Vagina (tissue), 2 donors: ENCODE data around the gene VRK1. TPM values are rescaled to one million over a fixed set of nuclear protein-coding genes. Genes with fewer than 3 reads are reported as not detected.

Experiments used
- DNase-seq, 2 donors: peaks; one replicate each; pipeline ENCODE4 v3.0.0-alpha.2; 2017; ENCODE audit errors: extremely low spot score in 2 of 2
- H3K27ac ChIP-seq: fragments of 200-600 bp; sonication (generic); one replicate; pipeline ENCODE4 v1.5.1; 2019
- H3K27me3 ChIP-seq: fragments of 200-600 bp; sonication (generic); one replicate; pipeline ENCODE4 v1.5.1; 2019
- H3K36me3 ChIP-seq, 2 donors: fragments of 200-600 bp; sonication (generic); one replicate each; pipeline ENCODE4 v1.5.1; 2017 to 2019
- H3K4me1 ChIP-seq: fragments of 200-600 bp; sonication (generic); one replicate; pipeline ENCODE4 v1.5.1; 2019
- H3K4me3 ChIP-seq, 2 donors: fragments of 200-600 bp; sonication (generic); 1 replicate in 1 of 2; 2 replicates in 1 of 2; pipeline ENCODE4 v1.5.1; 2016 to 2019
- H3K9me3 ChIP-seq: fragments of 200-600 bp; sonication (generic); one replicate; pipeline ENCODE4 v1.5.1; 2019
- POLR2A ChIP-seq, 2 donors: fragments of 450-650 bp; IDR thresholded peaks; one replicate each; pipeline ENCODE4 v1.6.1; 2017; ENCODE audit warnings: antibody characterized with exemption in 2 of 2, mild to moderate bottlenecking in 2 of 2, moderate library complexity in 2 of 2
- POLR2AphosphoS5 ChIP-seq, 2 donors: sonication (generic); formaldehyde crosslinking; IDR thresholded peaks; one replicate each; pipeline ENCODE4 v1.9.0; 2017; ENCODE audit warnings: antibody characterized with exemption in 2 of 2, mild to moderate bottlenecking in 2 of 2, low read depth in 1 of 2; ENCODE audit not compliant: insufficient read depth in 1 of 2
- intact Hi-C: fragments of 100-400 bp; cut with DNase I; formaldehyde crosslinking; loops from one replicate; pipeline ENCODE4 v1.15.1; 2023
- total RNA-seq: library from RNA; depleted of rRNA; stranded (reverse); fragments of >200 nt; gene quantifications from one replicate; pipeline ENCODE4 v1.2.3, GENCODE V29; 2016
- TF ChIP-seq, protein P1 (sequence below), 3 experiments: fragments of 450-650 bp in 2 of 3; fragments of 200-600 bp in 1 of 3; sonication (generic) in 1 of 3; IDR thresholded peaks; one replicate each; pipeline ENCODE4 v1.5.1; 2017 to 2019; ENCODE audit warnings: antibody characterized with exemption in 3 of 3, mild to moderate bottlenecking in 2 of 3, moderate library complexity in 2 of 3

Gene VRK1
- total RNA-seq, 1 donor from 2014 or later: 10.1 TPM

DNA sequence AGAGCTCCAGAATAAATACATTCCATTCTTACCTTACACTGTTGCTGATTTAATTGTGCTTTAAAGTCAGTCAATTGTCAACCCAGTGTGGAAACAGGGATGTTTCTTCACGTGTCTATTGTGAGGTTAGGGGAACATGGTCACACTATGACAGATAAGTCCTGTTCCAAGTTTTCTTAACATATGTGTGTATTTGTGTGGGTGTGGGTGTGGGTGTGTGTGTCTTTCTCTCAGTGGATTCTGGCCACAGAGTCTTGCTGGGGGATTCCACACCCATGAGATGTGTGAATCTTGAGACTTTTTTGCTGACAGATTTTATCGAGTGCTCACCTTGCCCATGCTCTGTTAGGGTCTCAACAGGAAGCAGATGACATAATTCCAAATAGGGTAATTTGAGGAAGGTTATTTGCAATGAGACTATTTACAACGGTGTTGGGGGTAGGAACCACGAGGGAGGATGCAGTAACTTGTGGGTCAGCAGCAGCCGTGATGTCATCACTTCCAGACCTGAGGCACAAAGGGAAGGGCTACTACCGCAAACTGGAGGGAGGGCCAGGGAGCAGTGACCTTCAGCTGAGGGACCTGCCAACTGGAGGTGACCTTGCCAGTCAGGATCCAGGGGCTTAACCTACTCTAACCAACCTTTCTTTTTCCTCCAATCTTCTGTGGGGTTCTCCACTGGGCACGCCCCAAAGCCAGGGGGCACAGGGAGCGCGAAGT, 1.9 kb upstream of the VRK1 start:
- TF ChIP-seq, protein P1, sequence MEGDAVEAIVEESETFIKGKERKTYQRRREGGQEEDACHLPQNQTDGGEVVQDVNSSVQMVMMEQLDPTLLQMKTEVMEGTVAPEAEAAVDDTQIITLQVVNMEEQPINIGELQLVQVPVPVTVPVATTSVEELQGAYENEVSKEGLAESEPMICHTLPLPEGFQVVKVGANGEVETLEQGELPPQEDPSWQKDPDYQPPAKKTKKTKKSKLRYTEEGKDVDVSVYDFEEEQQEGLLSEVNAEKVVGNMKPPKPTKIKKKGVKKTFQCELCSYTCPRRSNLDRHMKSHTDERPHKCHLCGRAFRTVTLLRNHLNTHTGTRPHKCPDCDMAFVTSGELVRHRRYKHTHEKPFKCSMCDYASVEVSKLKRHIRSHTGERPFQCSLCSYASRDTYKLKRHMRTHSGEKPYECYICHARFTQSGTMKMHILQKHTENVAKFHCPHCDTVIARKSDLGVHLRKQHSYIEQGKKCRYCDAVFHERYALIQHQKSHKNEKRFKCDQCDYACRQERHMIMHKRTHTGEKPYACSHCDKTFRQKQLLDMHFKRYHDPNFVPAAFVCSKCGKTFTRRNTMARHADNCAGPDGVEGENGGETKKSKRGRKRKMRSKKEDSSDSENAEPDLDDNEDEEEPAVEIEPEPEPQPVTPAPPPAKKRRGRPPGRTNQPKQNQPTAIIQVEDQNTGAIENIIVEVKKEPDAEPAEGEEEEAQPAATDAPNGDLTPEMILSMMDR (IDR thresholded peaks at IDR 0.05): no peak
- no peak for TF ChIP-seq POLR2A (IDR thresholded peaks at IDR 0.05)
- no peak for TF ChIP-seq POLR2AphosphoS5 (IDR thresholded peaks at IDR 0.05; ENCODE audit: insufficient read depth in 1 of 2, low read depth in 1 of 2)
- Histone ChIP-seq H3K36me3 (no peaks in the 10 kb centered on the region), H3K4me3 (no peak overlapping the region), H3K27me3 (no peaks in the 10 kb centered on the region), H3K27ac (no peak overlapping the region), H3K9me3 (no peaks in the 10 kb centered on the region), H3K4me1 (peaks cover 9% of the 10 kb centered on the region)
- intact Hi-C loops: no loop called here
- DNase-seq: no peak

DNA sequence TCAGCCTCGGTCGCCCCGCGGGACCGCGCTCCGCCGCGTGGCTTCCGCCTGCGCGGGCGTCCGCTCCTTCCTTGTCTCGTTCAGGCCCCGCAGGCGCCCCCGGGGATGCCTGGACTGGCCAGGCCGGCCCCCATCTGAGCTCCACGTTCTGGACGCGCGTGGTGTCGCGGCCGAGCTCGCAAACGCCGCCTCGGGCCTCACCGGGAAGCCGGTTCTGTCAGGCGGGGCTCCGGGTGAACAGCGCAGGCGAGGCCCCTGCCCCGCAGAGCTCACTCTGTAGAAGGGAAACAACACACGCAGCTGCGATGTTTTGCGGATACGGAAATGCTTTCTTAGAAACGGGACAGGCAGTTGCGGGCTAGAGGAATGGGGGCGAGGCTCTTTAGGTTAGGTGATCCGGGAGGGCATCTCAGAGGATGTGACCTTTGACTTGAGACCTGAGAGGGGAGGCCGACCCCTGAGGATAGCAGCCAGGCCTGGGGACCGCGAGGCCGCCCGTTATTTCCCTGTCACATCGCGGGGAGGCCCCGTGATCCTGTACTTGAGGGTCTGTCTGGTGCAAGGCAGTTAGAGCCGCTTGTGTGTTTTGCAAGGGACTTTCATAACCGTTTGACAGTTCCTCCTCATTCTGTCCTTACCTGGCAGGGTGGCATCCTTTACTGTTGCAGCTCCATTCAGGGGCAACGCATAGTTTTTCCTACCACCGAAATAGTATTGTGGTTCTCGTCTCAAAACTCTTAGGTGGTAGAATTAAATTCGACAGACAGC, 584 bp downstream of the VRK1 start:
- TF ChIP-seq, protein P1 (IDR thresholded peaks at IDR 0.05): no peak
- TF ChIP-seq POLR2AphosphoS5 (IDR thresholded peaks at IDR 0.05; ENCODE audit: insufficient read depth in 1 of 2, low read depth in 1 of 2) (no peak), POLR2A (IDR thresholded peaks at IDR 0.05) (no peak)
- no peak for DNase-seq
- peaks cover 9% of the 10 kb centered on the region for H3K4me1 ChIP-seq
- H3K4me3 ChIP-seq: peak overlapping the region; percentile 78 to 91
- no peaks in the 10 kb centered on the region for H3K27me3 ChIP-seq
- H3K9me3 ChIP-seq: no peaks in the 10 kb centered on the region
- H3K36me3 ChIP-seq: no peaks in the 10 kb centered on the region
- intact Hi-C loops: no loop called here
- no peak overlapping the region for H3K27ac ChIP-seq

DNA sequence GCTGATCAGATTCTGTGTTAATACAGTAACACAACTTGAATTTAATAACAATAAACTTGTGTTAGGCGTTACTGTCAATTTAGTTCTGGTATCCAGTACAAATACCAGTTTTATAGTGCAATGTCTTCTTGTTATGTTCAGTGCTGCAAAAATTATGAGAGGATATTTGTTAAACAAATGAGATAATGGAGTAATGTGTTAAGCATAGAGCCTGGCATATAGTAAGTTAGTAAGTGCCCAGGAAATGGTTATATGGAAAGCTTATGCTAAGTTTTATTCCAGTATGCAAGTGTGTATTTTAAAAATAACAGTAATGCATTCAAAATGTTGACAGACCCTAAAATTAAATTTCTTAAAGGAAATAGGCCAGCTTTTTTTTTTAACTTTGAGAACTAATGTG, 1.8 kb downstream of the VRK1 start:
- TF ChIP-seq POLR2A (IDR thresholded peaks at IDR 0.05): no peak
- no peak for TF ChIP-seq POLR2AphosphoS5 (IDR thresholded peaks at IDR 0.05; ENCODE audit: insufficient read depth in 1 of 2, low read depth in 1 of 2)
- Histone ChIP-seq H3K4me3 (no peak overlapping the region), H3K27ac (no peak overlapping the region), H3K9me3 (no peaks in the 10 kb centered on the region), H3K4me1 (peaks cover 9% of the 10 kb centered on the region), H3K36me3 (no peaks in the 10 kb centered on the region), H3K27me3 (no peaks in the 10 kb centered on the region)
- no peak for DNase-seq
- intact Hi-C loops: no loop called here

DNA sequence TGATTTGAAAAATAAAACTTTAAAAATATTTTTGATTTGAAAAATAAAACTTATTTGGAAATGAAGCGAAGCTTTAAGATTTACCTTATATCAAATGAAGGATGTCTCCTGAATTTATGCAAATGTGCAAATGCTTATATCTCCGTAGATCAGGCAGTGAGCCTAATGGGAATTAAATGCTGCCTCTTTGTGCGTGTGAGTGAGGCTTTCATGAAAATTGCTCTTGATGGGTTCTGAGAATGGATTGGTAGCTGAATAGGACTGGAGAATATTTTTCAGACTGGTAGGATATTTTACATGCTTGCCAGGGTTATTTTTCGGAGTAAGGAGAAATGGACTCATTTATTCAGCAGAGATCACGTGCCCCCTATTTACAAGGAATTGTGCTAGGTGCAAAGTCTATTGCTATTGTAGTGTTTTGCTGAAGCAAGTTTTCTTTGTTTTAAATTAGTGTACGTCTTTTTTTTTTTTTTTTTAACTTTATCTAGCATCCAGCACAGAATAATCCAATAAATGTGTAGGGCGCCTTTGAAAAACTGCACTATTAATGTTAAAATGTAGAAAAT, 2.4 kb downstream of the VRK1 start:
- DNase-seq: no peak
- intact Hi-C loops: no loop called here
- H3K27ac ChIP-seq: no peak overlapping the region
- peaks cover 9% of the 10 kb centered on the region for H3K4me1 ChIP-seq
- H3K9me3 ChIP-seq: no peaks in the 10 kb centered on the region
- TF ChIP-seq POLR2A (IDR thresholded peaks at IDR 0.05) (no peak), POLR2AphosphoS5 (IDR thresholded peaks at IDR 0.05; ENCODE audit: insufficient read depth in 1 of 2, low read depth in 1 of 2) (no peak)
- TF ChIP-seq, protein P1 (IDR thresholded peaks at IDR 0.05): no peak
- no peaks in the 10 kb centered on the region for H3K36me3 ChIP-seq
- no peaks in the 10 kb centered on the region for H3K27me3 ChIP-seq
- H3K4me3 ChIP-seq: no peak overlapping the region

DNA sequence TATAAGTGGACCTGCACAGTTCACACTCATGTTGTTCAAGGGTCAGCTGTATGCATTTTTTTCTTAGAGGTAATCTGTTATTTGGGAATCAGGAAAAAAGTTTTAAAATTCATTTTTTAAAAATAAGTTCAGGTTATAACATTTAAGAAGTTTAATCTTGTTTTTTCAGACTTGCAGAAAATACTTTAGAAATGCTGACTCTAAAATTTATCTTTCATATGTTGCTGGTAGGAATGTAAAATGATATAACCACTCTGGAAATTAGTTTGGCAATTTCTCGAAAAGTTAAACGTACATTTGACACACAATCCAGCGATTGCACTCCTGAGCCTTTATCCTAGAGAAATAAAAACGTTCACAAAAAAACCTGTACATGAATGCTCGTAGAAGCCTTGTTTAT, 4.7 kb downstream of the VRK1 start:
- no peak overlapping the region for H3K4me3 ChIP-seq
- H3K27ac ChIP-seq: no peak overlapping the region
- DNase-seq: no peak
- no peaks in the 10 kb centered on the region for H3K9me3 ChIP-seq
- H3K36me3 ChIP-seq: no peaks in the 10 kb centered on the region
- no peaks in the 10 kb centered on the region for H3K27me3 ChIP-seq
- intact Hi-C loops: no loop called here
- TF ChIP-seq, protein P1 (IDR thresholded peaks at IDR 0.05): no peak
- TF ChIP-seq POLR2A (IDR thresholded peaks at IDR 0.05): no peak
- no peak for TF ChIP-seq POLR2AphosphoS5 (IDR thresholded peaks at IDR 0.05; ENCODE audit: insufficient read depth in 1 of 2, low read depth in 1 of 2)
- H3K4me1 ChIP-seq: peaks cover 9% of the 10 kb centered on the region
